Cardiac fibroblast (primary cell): ENCODE data around the gene CNTN1.

Experiments
- DNase-seq, 2 donors: peaks; one replicate each; pipeline versions ENCODE4 v3.0.0 to v3.0.0-alpha.2; 2010; ENCODE audit warnings: low read depth in 2 of 2
- H3K4me3 ChIP-seq, 2 donors: replicated peaks in 1 of 2; 1 replicate in 1 of 2; 2 replicates in 1 of 2; pipeline ENCODE4 v1.5.1; 2011; ENCODE audit warnings: low read depth in 2 of 2, low read length in 2 of 2, mild to moderate bottlenecking in 2 of 2, moderate library complexity in 1 of 2
- CTCF ChIP-seq: IDR thresholded peaks from one replicate; pipeline ENCODE4 v1.5.1; 2011; ENCODE audit warnings: low read depth, mild to moderate bottlenecking, low read length, inconsistent platforms

CNTN1 gene

GRCh38 chr12:40716037-40716436 lies 23.8 kb downstream of the CNTN1 start:
- no peak overlapping the region for H3K4me3 ChIP-seq
- DNase-seq: no peak
- TF ChIP-seq CTCF: no peak

DNA sequence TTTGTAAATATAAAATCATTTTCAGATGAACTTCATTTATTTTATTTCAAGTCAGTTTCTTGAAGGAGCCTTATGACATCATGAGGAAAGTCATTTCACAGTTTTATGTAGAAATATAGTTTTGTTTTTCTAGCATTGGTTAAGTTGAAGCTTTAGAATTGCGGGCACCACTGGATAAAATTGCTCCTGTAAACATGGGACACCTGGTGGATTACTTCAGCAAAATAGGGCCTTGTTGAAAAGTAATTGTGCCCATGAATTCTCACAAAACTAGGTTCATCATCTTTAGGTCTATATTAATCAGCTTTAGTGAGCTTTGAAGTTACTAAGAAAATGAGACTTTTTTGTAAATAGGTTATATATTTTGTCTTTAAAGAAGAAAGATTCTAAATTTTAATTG lies 25.3 kb downstream of the CNTN1 start:
- H3K4me3 ChIP-seq: no peak overlapping the region
- TF ChIP-seq CTCF: no peak
- DNase-seq: no peak

GRCh38 chr12:40718878-40719372 lies 26.7 kb downstream of the CNTN1 start:
- no peak for TF ChIP-seq CTCF
- no peak overlapping the region for H3K4me3 ChIP-seq
- no peak for DNase-seq

DNA sequence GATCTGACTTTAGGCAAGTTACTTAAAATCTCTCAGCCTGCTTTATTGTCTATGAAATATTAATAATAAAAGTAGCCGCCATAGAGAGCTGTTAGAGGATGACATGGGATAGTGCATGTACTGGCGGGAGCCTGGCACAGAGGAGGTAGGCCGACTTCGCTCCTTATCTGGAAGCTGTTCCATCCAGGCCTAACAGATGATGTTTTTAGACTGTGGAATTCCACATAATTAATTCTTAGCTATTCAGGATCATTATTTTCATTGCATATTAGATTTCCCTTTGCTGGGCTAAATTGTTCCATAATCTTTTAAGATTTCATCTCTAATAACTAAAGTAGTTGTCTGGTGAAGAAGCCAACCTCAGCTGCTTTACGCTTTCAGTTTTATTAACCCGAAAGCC lies 30.8 kb downstream of the CNTN1 start:
- TF ChIP-seq CTCF: no peak
- H3K4me3 ChIP-seq: no peak overlapping the region
- no peak for DNase-seq

GRCh38 chr12:40726366-40726765 lies 34.1 kb downstream of the CNTN1 start:
- no peak for TF ChIP-seq CTCF
- no peak overlapping the region for H3K4me3 ChIP-seq
- DNase-seq: no peak

DNA sequence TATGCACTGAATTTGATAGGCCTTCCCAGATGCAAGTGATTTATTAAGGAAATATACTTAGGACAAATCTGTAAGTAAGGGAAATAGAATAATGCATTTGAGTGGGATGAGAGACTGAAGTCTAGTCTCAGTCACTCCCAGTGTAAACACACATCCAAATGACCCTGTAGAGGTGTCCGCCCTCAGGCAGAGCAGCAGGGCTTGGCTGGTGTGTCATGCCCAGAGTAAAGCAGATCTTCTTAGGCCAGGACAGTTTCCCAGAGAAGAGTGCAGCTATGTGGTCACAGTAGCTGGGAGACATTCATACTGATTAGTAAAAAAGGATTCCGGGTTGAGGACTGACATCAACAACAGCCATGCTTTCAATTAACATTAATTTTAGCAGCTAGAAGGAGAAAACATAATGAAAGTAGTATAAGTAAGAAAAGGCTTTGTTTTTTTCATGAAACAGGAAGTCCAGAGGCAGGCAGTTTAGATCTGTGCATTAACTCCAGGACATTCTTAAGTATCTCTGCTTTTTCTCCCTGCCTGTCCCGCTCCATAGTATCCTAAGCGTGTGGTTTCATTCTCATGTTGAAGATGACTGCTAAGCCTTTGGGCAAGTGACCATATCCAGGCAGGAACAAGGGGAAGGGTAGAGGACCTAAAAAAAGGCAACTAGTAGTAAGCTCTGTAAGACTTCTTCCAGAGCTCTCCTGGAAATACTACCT lies 35.7 kb downstream of the CNTN1 start:
- DNase-seq: no peak
- no peak overlapping the region for H3K4me3 ChIP-seq
- no peak for TF ChIP-seq CTCF

DNA sequence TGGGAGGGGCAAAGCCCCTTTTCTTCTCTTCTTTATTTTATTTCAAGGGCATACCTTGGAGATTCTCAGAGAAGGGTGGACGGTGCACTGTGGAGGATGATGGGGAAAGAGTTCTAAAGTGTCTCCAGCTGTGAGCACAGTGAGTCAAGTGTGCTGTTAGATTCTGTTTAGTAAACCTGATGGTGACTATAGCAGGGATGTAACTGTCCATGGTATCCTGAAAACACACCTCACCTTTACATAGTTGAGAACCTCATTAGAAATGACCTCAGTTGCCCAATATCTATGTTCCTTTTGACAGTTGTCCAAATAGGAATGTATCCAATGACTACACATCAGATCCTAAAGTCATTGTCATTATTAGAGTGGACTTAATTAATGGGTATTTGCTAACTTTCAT lies 38.0 kb downstream of the CNTN1 start:
- no peak overlapping the region for H3K4me3 ChIP-seq
- DNase-seq: no peak
- TF ChIP-seq CTCF: no peak
